Measurements from ENCODE around the gene CMYA5. TPM values are rescaled to one million over a fixed set of nuclear protein-coding genes. Genes with fewer than 3 reads are reported as not detected.

The CMYA5 gene
- total and polyA plus RNA-seq, 2 of the 4 experiments (the other 2 are of a cell fraction): 0.39 to 0.90 TPM

DNA sequence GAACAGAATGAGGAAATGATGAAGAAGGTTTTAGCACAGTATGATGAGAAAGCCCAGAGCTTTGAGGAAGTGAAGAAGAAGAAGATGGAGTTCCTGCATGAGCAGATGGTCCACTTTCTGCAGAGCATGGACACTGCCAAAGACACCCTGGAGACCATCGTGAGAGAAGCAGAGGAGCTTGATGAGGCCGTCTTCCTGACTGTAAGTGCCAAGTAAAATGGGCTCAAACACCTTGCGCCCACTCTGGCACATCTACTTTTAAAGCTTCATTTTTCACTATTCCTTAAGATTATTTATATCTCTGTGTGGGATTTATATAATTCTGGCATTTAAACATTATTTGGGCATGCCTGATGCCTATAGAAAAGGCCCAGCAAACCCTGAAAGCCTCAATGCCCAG is 55.6 kb downstream of the CMYA5 start:
- H4K8ac ChIP-seq (ENCODE audit: low read depth in 2 of 2, low read length in 2 of 2): no peak overlapping the region
- no peak overlapping the region for H3K9ac ChIP-seq (ENCODE audit: low read depth, low read length)
- no peak overlapping the region for H2BK5ac ChIP-seq (ENCODE audit: low read depth, low read length, poor library complexity, severe bottlenecking)
- ATAC-seq (ENCODE audit: low read depth) (no peak), DNase-seq (no peak)
- H3K14ac ChIP-seq (replicated peaks; ENCODE audit: low read depth, low read length): no peak overlapping the region
- H3K9me3 ChIP-seq (ENCODE audit: control insufficient read depth, insufficient read depth, low read length): no peaks in the 10 kb centered on the region
- WGBS, 2 experiments (ENCODE audit: extremely low coverage in 2 of 2, insufficient read length in 1 of 2): 80% methylated on average over 2 of the region's 3 CpGs; no CpG with 5 or more reads in 1 of the 2 experiments
- H2BK20ac ChIP-seq (ENCODE audit: low read depth, low read length): no peak overlapping the region
- no peak overlapping the region for H4K91ac ChIP-seq (ENCODE audit: insufficient read depth, low read depth, low read length)
- H3K27me3 ChIP-seq (ENCODE audit: control insufficient read depth, insufficient read depth, low read length): peaks cover 2% of the 10 kb centered on the region
- no peak overlapping the region for H2AK5ac ChIP-seq (ENCODE audit: low read depth, low read length)
- no peaks in the 10 kb centered on the region for H3K9me1 ChIP-seq (ENCODE audit: insufficient read depth, low read length)
- intact Hi-C loops (cut with micrococcal nuclease): no loop called here
- no peak overlapping the region for H3K4ac ChIP-seq (ENCODE audit: low read depth, low read length)
- no peak overlapping the region for H3K23ac ChIP-seq (ENCODE audit: low read depth, low read length)
- H3K79me1 ChIP-seq (ENCODE audit: low read depth in 1 of 2, low read length in 2 of 2): no peaks in the 10 kb centered on the region
- no peak overlapping the region for H3K18ac ChIP-seq (ENCODE audit: low read depth, low read length)
- H4K5ac ChIP-seq (ENCODE audit: low read depth, low read length): no peak overlapping the region
- H3K36me3 ChIP-seq (ENCODE audit: control insufficient read depth, insufficient read depth, low read length): no peaks in the 10 kb centered on the region
- no peak overlapping the region for H3K27ac ChIP-seq (ENCODE audit: insufficient read depth, low read length)
- H4K20me1 ChIP-seq (ENCODE audit: insufficient read depth, low read length): no peaks in the 10 kb centered on the region
- dilution Hi-C loops (cut with HindIII; ENCODE audit: low sequenced_read_pairs, unreplicated experiment): no loop called here
- no TSS peak for BruUV-seq (replicated peaks)
- H2AK9ac ChIP-seq (replicated peaks; ENCODE audit: low read depth, low read length, poor library complexity): no peak overlapping the region
- ChIA-PET POLR2A (ENCODE audit: unreplicated experiment) (no interaction called here), CTCF (interaction anchor here (0.5 kb wide), 1 partner anchor 9 kb away, joined by 3 read pairs; no protein-coding TSS in a partner anchor)
- in situ Hi-C loops (cut with MboI; ENCODE audit: low sequenced_read_pairs): no loop called here
- H2AFZ ChIP-seq (replicated peaks; ENCODE audit: low read length, poor library complexity): no peak overlapping the region
- no peak for TF ChIP-seq FOS (IDR thresholded peaks at IDR 0.05; ENCODE audit: low read depth, low read length)
- no peak for TF ChIP-seq RCOR1 (IDR thresholded peaks at IDR 0.05; ENCODE audit: insufficient replicate concordance, low read length)
- no peak for TF ChIP-seq MAZ (IDR thresholded peaks at IDR 0.05; ENCODE audit: borderline replicate concordance, low read depth, low read length)
- TF ChIP-seq MXI1 (IDR thresholded peaks at IDR 0.05; ENCODE audit: borderline replicate concordance, low read depth, low read length): no peak
- no peak for TF ChIP-seq RAD21 (IDR thresholded peaks at IDR 0.05; ENCODE audit: low read length)
- no peak for TF ChIP-seq POLR2A (IDR thresholded peaks at IDR 0.05; ENCODE audit: low read depth, low read length)
- TF ChIP-seq, protein P1, sequence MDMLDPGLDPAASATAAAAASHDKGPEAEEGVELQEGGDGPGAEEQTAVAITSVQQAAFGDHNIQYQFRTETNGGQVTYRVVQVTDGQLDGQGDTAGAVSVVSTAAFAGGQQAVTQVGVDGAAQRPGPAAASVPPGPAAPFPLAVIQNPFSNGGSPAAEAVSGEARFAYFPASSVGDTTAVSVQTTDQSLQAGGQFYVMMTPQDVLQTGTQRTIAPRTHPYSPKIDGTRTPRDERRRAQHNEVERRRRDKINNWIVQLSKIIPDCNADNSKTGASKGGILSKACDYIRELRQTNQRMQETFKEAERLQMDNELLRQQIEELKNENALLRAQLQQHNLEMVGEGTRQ (IDR thresholded peaks at IDR 0.05; ENCODE audit: low read depth, low read length): no peak
- TF ChIP-seq SMC3 (IDR thresholded peaks at IDR 0.05; ENCODE audit: low read depth, low read length): no peak
- no peak for TF ChIP-seq NFE2L2 (IDR thresholded peaks at IDR 0.05; ENCODE audit: low read depth, low read length)
- TF ChIP-seq, protein P2, sequence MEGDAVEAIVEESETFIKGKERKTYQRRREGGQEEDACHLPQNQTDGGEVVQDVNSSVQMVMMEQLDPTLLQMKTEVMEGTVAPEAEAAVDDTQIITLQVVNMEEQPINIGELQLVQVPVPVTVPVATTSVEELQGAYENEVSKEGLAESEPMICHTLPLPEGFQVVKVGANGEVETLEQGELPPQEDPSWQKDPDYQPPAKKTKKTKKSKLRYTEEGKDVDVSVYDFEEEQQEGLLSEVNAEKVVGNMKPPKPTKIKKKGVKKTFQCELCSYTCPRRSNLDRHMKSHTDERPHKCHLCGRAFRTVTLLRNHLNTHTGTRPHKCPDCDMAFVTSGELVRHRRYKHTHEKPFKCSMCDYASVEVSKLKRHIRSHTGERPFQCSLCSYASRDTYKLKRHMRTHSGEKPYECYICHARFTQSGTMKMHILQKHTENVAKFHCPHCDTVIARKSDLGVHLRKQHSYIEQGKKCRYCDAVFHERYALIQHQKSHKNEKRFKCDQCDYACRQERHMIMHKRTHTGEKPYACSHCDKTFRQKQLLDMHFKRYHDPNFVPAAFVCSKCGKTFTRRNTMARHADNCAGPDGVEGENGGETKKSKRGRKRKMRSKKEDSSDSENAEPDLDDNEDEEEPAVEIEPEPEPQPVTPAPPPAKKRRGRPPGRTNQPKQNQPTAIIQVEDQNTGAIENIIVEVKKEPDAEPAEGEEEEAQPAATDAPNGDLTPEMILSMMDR (conservative IDR thresholded peaks at IDR 0.05; ENCODE audit: low read depth, low read length): no peak
- no peak for TF ChIP-seq BHLHE40 (IDR thresholded peaks at IDR 0.05; ENCODE audit: low read depth, low read length)
- no peak for TF ChIP-seq MAFK (IDR thresholded peaks at IDR 0.05; ENCODE audit: low read depth, low read length)
- no peak for TF ChIP-seq RFX5 (IDR thresholded peaks at IDR 0.05; ENCODE audit: low read depth, low read length)
- H2BK120ac ChIP-seq (ENCODE audit: low read depth, low read length): no peak overlapping the region
- H3K4me1 ChIP-seq (ENCODE audit: control insufficient read depth, insufficient read depth, low read length): no peaks in the 10 kb centered on the region
- H3K56ac ChIP-seq (ENCODE audit: extremely low read depth, insufficient read depth, low read length): no peak overlapping the region
- no peak overlapping the region for H2BK15ac ChIP-seq (ENCODE audit: low read depth, low read length)
- H3K4me3 ChIP-seq (ENCODE audit: insufficient read depth, low read depth, low read length): no peak overlapping the region
- H3K4me2 ChIP-seq (ENCODE audit: low read depth, low read length): no peak overlapping the region
